PC-3 (cell line): ENCODE measurements around the gene KRTAP9-8. TPM values are rescaled to one million over a fixed set of nuclear protein-coding genes. Genes with fewer than 3 reads are reported as not detected.
"Not testable (repeated sequence)": the region's sequence is repeated elsewhere in the genome, so short reads cannot be mapped to it uniquely, and the experiment has no call there.

Experiments
- ATAC-seq: fragments of 200-7000 bp; cut with Tn5 transposase; 2 replicates; pipeline ENCODE4 v1.9.1; 2020; ENCODE audit warnings: mild to moderate bottlenecking, moderate library complexity
- BruUV-seq: library from RNA; stranded (reverse); fragments of 400-500 nt; replicated peaks from 2 replicates; lab custom pipeline; 2021; lab: Mats Ljungman, UMichigan
- CTCF ChIA-PET: fragments of 300-600 bp; sonication (Branson Sonifier 250); formaldehyde crosslinking; loops from one replicate; lab custom pipeline; 2022; ENCODE audit warnings: antibody characterized with exemption; lab: Charles Lee
- POLR2A ChIA-PET: fragments of 300-600 bp; sonication (Branson Sonifier 250); formaldehyde crosslinking; loops from one replicate; lab custom pipeline; 2022; ENCODE audit warnings: antibody characterized with exemption; ENCODE audit not compliant: unreplicated experiment; lab: Charles Lee
- DNase-seq: peaks from one replicate; pipeline ENCODE4 v3.0.0-alpha.2; 2015
- H2AFZ ChIP-seq: fragments of 300-600 bp; sonication (generic); 2 replicates; pipeline ENCODE4 v1.6.0; 2016; ENCODE audit warnings: antibody characterized with exemption, low read length
- H3F3A ChIP-seq: fragments of 300-600 bp; sonication (generic); one replicate; pipeline ENCODE4 v1.6.0; 2017; ENCODE audit warnings: antibody characterized with exemption, low read length, control low read depth, mild to moderate bottlenecking; ENCODE audit not compliant: unreplicated experiment
- H3K27ac ChIP-seq: fragments of 300-600 bp; sonication (generic); 2 replicates; pipeline ENCODE4 v1.5.1; 2016; ENCODE audit warnings: mild to moderate bottlenecking, low read length
- H3K27me3 ChIP-seq: fragments of 300-600 bp; sonication (generic); 2 replicates; pipeline ENCODE4 v1.6.1; 2016; ENCODE audit warnings: low read length, mixed read lengths
- H3K36me3 ChIP-seq: fragments of 300-600 bp; sonication (generic); 2 replicates; pipeline ENCODE4 v1.6.1; 2016; ENCODE audit warnings: low read depth, mixed run types, low read length, mixed read lengths
- H3K4me1 ChIP-seq: fragments of 300-600 bp; sonication (generic); 2 replicates; pipeline ENCODE4 v1.5.1; 2016; ENCODE audit warnings: low read length; ENCODE audit not compliant: insufficient read depth
- H3K4me2 ChIP-seq: fragments of 300-600 bp; sonication (generic); 2 replicates; pipeline ENCODE4 v1.6.0; 2016; ENCODE audit warnings: low read length
- H3K4me3 ChIP-seq: fragments of 300-600 bp; sonication (generic); 2 replicates; pipeline ENCODE4 v1.5.1; 2016; ENCODE audit warnings: mild to moderate bottlenecking, low read length, mixed read lengths
- H3K79me2 ChIP-seq: fragments of 300-600 bp; sonication (generic); 2 replicates; pipeline ENCODE4 v1.6.1; 2017; ENCODE audit warnings: low read length, mixed read lengths
- H3K9ac ChIP-seq: fragments of 300-600 bp; sonication (generic); 2 replicates; pipeline ENCODE4 v1.6.0; 2016; ENCODE audit warnings: mild to moderate bottlenecking, low read length
- H3K9me2 ChIP-seq: fragments of 300-600 bp; sonication (generic); replicated peaks from 2 replicates; pipeline ENCODE4 v1.6.1; 2016; ENCODE audit warnings: mixed run types, low read length, mixed read lengths
- H3K9me3 ChIP-seq: fragments of 300-600 bp; sonication (generic); 2 replicates; pipeline ENCODE4 v1.6.1; 2016; ENCODE audit warnings: low read length, mixed read lengths
- H4K20me1 ChIP-seq: fragments of 300-600 bp; sonication (generic); 2 replicates; pipeline ENCODE4 v1.6.1; 2016; ENCODE audit warnings: low read length, mixed read lengths
- EZH2 ChIP-seq: fragments of 300-600 bp; sonication (generic); IDR thresholded peaks from one replicate; pipeline ENCODE4 v1.6.1; 2017; ENCODE audit warnings: antibody characterized with exemption, mild to moderate bottlenecking, low read length; ENCODE audit not compliant: unreplicated experiment
- EZH2phosphoT487 ChIP-seq: fragments of 300-600 bp; sonication (generic); IDR thresholded peaks from 2 replicates; pipeline ENCODE4 v1.6.1; 2018; ENCODE audit warnings: mild to moderate bottlenecking, antibody characterized with exemption, low read length, borderline replicate concordance
- intact Hi-C: fragments of 100-400 bp; cut with micrococcal nuclease; formaldehyde crosslinking; loops from 2 replicates; pipeline ENCODE4 v1.9.0; 2023
- total RNA-seq: library from RNA; depleted of rRNA; stranded (reverse); fragments of >200 nt; gene quantifications from 2 replicates; pipeline ENCODE4 v1.2.3, GENCODE V29; 2014
- TF ChIP-seq, protein P1 (sequence below): fragments of 300-600 bp; sonication (generic); conservative IDR thresholded peaks from 2 replicates; pipeline ENCODE4 v1.5.1; 2017; ENCODE audit warnings: antibody characterized with exemption, low read depth, mild to moderate bottlenecking, low read length

KRTAP9-8 gene
- total RNA-seq, 1 experiment from 2014 or later: not detected

DNA sequence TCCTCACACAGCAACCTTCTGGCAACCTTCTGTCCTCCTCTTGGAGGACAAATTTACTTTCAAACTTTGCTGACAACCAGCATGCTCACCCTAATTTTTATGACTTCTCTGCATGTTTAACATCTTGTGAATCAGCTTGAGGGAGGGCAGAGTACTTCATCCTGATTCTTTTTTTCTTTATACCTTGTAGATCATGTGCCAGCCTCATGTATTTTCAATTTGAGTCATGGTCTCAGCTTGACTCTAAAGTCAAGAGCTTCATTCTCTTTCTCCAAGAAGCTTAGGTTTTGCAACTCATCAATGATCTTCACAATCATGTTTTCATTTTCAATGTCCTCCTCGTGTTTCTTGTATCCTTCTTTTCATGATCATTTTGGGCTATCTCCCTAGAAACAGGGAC lies 34.1 kb downstream of the KRTAP9-8 start:
- DNase-seq (no peak), ATAC-seq (no peak)
- TF ChIP-seq, protein P1, sequence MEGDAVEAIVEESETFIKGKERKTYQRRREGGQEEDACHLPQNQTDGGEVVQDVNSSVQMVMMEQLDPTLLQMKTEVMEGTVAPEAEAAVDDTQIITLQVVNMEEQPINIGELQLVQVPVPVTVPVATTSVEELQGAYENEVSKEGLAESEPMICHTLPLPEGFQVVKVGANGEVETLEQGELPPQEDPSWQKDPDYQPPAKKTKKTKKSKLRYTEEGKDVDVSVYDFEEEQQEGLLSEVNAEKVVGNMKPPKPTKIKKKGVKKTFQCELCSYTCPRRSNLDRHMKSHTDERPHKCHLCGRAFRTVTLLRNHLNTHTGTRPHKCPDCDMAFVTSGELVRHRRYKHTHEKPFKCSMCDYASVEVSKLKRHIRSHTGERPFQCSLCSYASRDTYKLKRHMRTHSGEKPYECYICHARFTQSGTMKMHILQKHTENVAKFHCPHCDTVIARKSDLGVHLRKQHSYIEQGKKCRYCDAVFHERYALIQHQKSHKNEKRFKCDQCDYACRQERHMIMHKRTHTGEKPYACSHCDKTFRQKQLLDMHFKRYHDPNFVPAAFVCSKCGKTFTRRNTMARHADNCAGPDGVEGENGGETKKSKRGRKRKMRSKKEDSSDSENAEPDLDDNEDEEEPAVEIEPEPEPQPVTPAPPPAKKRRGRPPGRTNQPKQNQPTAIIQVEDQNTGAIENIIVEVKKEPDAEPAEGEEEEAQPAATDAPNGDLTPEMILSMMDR: no peak
- Histone ChIP-seq H3F3A (no peaks in the 10 kb centered on the region), H3K9ac (no peak overlapping the region), H3K9me2 (no peaks in the 10 kb centered on the region), H3K27ac (no peak overlapping the region), H4K20me1 (no peaks in the 10 kb centered on the region), H3K27me3 (no peaks in the 10 kb centered on the region), H3K4me2 (no peak overlapping the region), H3K9me3 (no peaks in the 10 kb centered on the region), H3K4me3 (no peak overlapping the region), H3K4me1 (no peaks in the 10 kb centered on the region), H3K79me2 (no peaks in the 10 kb centered on the region), H2AFZ (no peak overlapping the region), H3K36me3 (no peaks in the 10 kb centered on the region)
- BruUV-seq: no TSS peak
- ChIA-PET POLR2A (no interaction called here), CTCF (no interaction called here)
- intact Hi-C loops: no loop called here

DNA sequence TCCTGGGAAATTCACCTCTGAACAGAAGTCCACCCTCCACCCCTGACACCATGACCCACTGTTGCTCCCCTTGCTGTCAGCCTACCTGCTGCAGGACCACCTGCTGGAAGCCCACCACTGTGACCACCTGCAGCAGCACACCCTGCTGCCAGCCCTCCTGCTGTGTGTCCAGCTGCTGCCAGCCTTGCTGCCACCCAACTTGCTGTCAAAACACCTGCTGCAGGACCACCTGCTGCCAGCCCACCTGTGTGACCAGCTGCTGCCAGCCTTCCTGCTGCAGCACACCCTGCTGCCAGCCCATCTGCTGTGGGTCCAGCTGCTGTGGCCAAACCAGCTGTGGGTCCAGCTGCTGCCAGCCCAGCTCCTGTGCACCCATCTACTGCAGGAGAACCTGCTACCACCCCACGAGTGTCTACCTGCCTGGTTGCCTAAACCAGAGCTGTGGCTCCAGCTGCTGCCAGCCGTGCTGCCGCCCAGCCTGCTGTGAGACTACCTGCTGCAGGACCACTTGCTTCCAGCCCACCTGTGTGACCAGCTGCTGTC lies 37.9 kb downstream of the KRTAP9-8 start, which contains the start of gene KRTAP9-7:
KRTAP9-7 (plus strand) TSS at position 51 of the 543 bp plus-strand sequence; CDS start at position 51, 0 bp downstream.
- H4K20me1 ChIP-seq, BruUV-seq, H3K9me3 ChIP-seq, H2AFZ ChIP-seq, ATAC-seq, H3K27me3 ChIP-seq, H3K27ac ChIP-seq, H3K36me3 ChIP-seq, H3K79me2 ChIP-seq, intact Hi-C loops, POLR2A ChIA-PET, H3K9ac ChIP-seq, DNase-seq, H3F3A ChIP-seq, H3K4me2 ChIP-seq, H3K4me1 ChIP-seq, H3K9me2 ChIP-seq, CTCF ChIA-PET, H3K4me3 ChIP-seq: not testable (repeated sequence)

DNA sequence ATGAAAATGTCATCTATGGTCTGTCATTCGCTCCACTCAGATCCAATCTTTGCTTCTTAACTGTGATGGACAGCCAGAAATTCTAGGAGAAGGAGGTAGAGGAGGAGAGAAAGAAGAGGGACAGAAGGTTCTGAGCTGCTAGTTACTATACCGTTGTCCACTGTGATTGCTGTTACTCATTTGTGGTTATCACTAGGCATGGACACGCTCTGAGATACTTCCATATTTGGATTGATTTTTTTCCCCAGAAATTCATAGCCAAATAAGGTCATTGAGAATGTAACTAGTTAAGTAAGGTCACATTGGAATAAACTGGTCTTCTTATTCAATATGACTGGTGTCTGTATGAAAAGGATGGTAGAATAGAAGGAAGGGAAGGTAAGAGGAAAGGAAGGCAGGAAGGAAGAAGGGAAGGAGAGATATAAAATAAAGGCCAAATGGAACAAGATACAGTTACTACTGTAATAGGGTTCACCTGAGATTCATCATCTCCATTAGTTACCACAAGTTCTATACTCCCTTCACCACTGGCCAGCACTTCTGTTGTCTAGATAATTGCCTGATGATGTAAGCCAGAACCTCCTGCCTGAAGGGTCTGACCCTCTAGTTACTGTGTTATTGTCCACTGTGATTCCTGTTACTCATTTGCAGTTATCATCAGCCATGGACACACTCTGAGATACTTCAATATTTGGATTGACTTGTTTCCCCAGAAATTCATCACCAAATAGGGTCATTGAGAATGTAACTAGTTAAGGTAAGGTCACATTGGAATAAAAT lies 40.6 kb downstream of the KRTAP9-8 start:
- intact Hi-C loops: no loop called here
- Histone ChIP-seq H3K9me3 (no peaks in the 10 kb centered on the region), H3K27ac (no peak overlapping the region), H3K4me1 (no peaks in the 10 kb centered on the region), H3K4me2 (no peak overlapping the region), H3K9ac (no peak overlapping the region), H2AFZ (no peak overlapping the region), H3K4me3 (no peak overlapping the region), H3F3A (no peaks in the 10 kb centered on the region), H3K27me3 (no peaks in the 10 kb centered on the region), H3K36me3 (no peaks in the 10 kb centered on the region), H4K20me1 (no peaks in the 10 kb centered on the region), H3K9me2 (no peaks in the 10 kb centered on the region), H3K79me2 (no peaks in the 10 kb centered on the region)
- TF ChIP-seq EZH2: no peak
- TF ChIP-seq EZH2phosphoT487: no peak
- TF ChIP-seq, protein P1: no peak
- no TSS peak for BruUV-seq
- no peak for ATAC-seq
- ChIA-PET CTCF (no interaction called here), POLR2A (no interaction called here)
- no peak for DNase-seq
